Lower lobe of right lung (tissue), 2 donors: ENCODE results near the gene TFDP1. TPM values are rescaled to one million over a fixed set of nuclear protein-coding genes. Genes with fewer than 3 reads are reported as not detected.

Experiments used
- ATAC-seq, 2 donors: fragments of 200-7000 bp; cut with Tn5 transposase; one replicate each; pipeline ENCODE4 v1.9.1; 2020 to 2022; ENCODE audit warnings: mild to moderate bottlenecking in 2 of 2, moderate library complexity in 2 of 2
- DNase-seq: peaks from one replicate; pipeline ENCODE4 v3.0.0-alpha.2; 2020
- H3K27ac ChIP-seq: fragments of 200-600 bp; one replicate; pipeline ENCODE4 v1.8.0; 2022
- H3K27me3 ChIP-seq: fragments of 200-600 bp; one replicate; pipeline ENCODE4 v1.8.0; 2022; ENCODE audit warnings: low read depth
- H3K36me3 ChIP-seq: fragments of 200-600 bp; one replicate; pipeline ENCODE4 v1.8.0; 2022; ENCODE audit warnings: mild to moderate bottlenecking
- H3K4me1 ChIP-seq: fragments of 200-600 bp; one replicate; pipeline ENCODE4 v1.8.0; 2022
- H3K4me3 ChIP-seq: fragments of 200-600 bp; one replicate; pipeline ENCODE4 v1.8.0; 2022; ENCODE audit warnings: mild to moderate bottlenecking
- H3K9me3 ChIP-seq: fragments of 200-600 bp; one replicate; pipeline ENCODE4 v1.8.0; 2022
- intact Hi-C: fragments of 100-400 bp; cut with DNase I; formaldehyde crosslinking; loops from one replicate; pipeline ENCODE4 v1.11.0; 2022
- total RNA-seq: library from RNA; stranded (reverse); fragmentation: NEBNext Ultra II Directional; extraction: Animal tissue kit (Norgen Biotek cat#: 25700); gene quantifications from one replicate; pipeline ENCODE4 v1.2.1, GENCODE V29; 2021
- TF ChIP-seq, protein P1 (sequence below): fragments of 200-600 bp; IDR thresholded peaks from one replicate; pipeline ENCODE4 v1.8.0; 2022; ENCODE audit warnings: antibody characterized with exemption, mild to moderate bottlenecking
- donor health status: DM: no; HTN: yes; CAD: no; lungs with severe emphysema.

TFDP1 gene
- total RNA-seq, 1 donor from 2014 or later, result 47.0 TPM

GRCh38 chr13:113577881-113578435 is 6.6 kb upstream of the TFDP1 start:
- DNase-seq, result no peak
- Histone ChIP-seq H3K4me1 (no peaks in the 10 kb centered on the region), H3K36me3 (no peaks in the 10 kb centered on the region), H3K27ac (no peak overlapping the region), H3K27me3 (no peaks in the 10 kb centered on the region), H3K9me3 (peaks cover 8% of the 10 kb centered on the region), H3K4me3 (no peak overlapping the region)
- intact Hi-C loops, result no loop called here
- ATAC-seq, result no peak
- TF ChIP-seq, protein P1, sequence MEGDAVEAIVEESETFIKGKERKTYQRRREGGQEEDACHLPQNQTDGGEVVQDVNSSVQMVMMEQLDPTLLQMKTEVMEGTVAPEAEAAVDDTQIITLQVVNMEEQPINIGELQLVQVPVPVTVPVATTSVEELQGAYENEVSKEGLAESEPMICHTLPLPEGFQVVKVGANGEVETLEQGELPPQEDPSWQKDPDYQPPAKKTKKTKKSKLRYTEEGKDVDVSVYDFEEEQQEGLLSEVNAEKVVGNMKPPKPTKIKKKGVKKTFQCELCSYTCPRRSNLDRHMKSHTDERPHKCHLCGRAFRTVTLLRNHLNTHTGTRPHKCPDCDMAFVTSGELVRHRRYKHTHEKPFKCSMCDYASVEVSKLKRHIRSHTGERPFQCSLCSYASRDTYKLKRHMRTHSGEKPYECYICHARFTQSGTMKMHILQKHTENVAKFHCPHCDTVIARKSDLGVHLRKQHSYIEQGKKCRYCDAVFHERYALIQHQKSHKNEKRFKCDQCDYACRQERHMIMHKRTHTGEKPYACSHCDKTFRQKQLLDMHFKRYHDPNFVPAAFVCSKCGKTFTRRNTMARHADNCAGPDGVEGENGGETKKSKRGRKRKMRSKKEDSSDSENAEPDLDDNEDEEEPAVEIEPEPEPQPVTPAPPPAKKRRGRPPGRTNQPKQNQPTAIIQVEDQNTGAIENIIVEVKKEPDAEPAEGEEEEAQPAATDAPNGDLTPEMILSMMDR, result no peak

DNA sequence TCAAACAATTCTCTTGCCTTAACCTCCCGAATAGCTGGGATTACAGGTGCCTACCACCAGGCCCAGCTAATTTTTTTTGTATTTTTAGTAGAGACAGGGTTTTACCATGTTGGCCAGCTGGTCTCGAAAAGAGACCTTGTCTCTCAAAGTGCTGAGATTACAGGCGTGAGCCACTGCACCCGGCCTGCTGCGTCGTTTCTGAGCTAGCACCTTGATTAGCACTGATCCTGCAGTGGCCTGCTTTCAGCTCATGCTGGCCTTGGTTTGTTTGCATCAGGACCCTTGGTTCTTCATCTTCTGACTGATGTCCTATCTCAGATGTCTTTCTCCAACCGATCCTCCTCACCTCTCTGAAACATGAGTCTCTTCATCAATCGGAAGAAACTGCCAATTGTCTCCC is 4.9 kb upstream of the TFDP1 start:
- H3K4me3 ChIP-seq, result no peak overlapping the region
- no peaks in the 10 kb centered on the region for H3K27me3 ChIP-seq
- H3K4me1 ChIP-seq, result no peaks in the 10 kb centered on the region
- TF ChIP-seq, protein P1, result no peak
- no peak for ATAC-seq
- H3K36me3 ChIP-seq, result no peaks in the 10 kb centered on the region
- no peak overlapping the region for H3K27ac ChIP-seq
- peak; percentile 11 for DNase-seq
- H3K9me3 ChIP-seq, result peaks cover 8% of the 10 kb centered on the region
- intact Hi-C loops, result no loop called here

GRCh38 chr13:113581871-113582270 is 2.7 kb upstream of the TFDP1 start:
- DNase-seq (no peak), ATAC-seq (no peak)
- Histone ChIP-seq H3K9me3 (peaks cover 6% of the 10 kb centered on the region), H3K4me3 (no peak overlapping the region), H3K27me3 (no peaks in the 10 kb centered on the region), H3K36me3 (peaks cover 7% of the 10 kb centered on the region), H3K27ac (no peak overlapping the region), H3K4me1 (peaks cover 14% of the 10 kb centered on the region)
- TF ChIP-seq, protein P1, result no peak
- intact Hi-C loops, result no loop called here

GRCh38 chr13:113582841-113583631 is 1.5 kb upstream of the TFDP1 start:
- Histone ChIP-seq H3K4me1 (peaks cover 16% of the 10 kb centered on the region), H3K9me3 (no peaks in the 10 kb centered on the region), H3K4me3 (no peak overlapping the region), H3K27me3 (no peaks in the 10 kb centered on the region), H3K36me3 (peaks cover 7% of the 10 kb centered on the region), H3K27ac (no peak overlapping the region)
- intact Hi-C loops, result no loop called here
- ATAC-seq (no peak), DNase-seq (peak; percentile 32)
- TF ChIP-seq, protein P1, result no peak

- Histone ChIP-seq H3K27me3 (no peaks in the 10 kb centered on the region), H3K36me3 (peaks cover 9% of the 10 kb centered on the region), H3K4me1 (peaks cover 18% of the 10 kb centered on the region), H3K4me3 (peak overlapping the region; percentile 64), H3K27ac (no peak overlapping the region), H3K9me3 (no peaks in the 10 kb centered on the region)
- DNase-seq, result peak; percentile 51
- intact Hi-C loops, result no loop called here
- peak in 1 of 2 donors; percentile 38 for ATAC-seq
- TF ChIP-seq, protein P1, result no peak
These were observed 518 bp downstream of the TFDP1 start for GRCh38 chr13:113584870-113585671.
